Trophoblast cell (in vitro differentiated cells and primary cell): Measurements from ENCODE around the gene CHAMP1.

Experiments used
- DNase-seq, 2 donors: peaks; one replicate each; pipeline ENCODE4 v3.0.0-alpha.2; 2016
- H2AFZ ChIP-seq: 2 replicates; pipeline ENCODE4 v1.6.1; 2013; ENCODE audit warnings: low read length, moderate library complexity, mild to moderate bottlenecking; ENCODE audit not compliant: insufficient read depth, poor library complexity
- H2AK5ac ChIP-seq: 2 replicates; pipeline ENCODE4 v1.6.1; 2013; ENCODE audit warnings: mild to moderate bottlenecking, low read length
- H2BK120ac ChIP-seq: 2 replicates; pipeline ENCODE4 v1.6.1; 2013; ENCODE audit warnings: low read length, mild to moderate bottlenecking, moderate library complexity; ENCODE audit not compliant: insufficient read depth, poor library complexity
- H2BK12ac ChIP-seq: 2 replicates; pipeline ENCODE4 v1.6.1; 2013; ENCODE audit warnings: mild to moderate bottlenecking, low read length, moderate library complexity
- H2BK5ac ChIP-seq: 2 replicates; pipeline ENCODE4 v1.6.1; 2013; ENCODE audit warnings: low read length, low read depth, moderate library complexity, mild to moderate bottlenecking; ENCODE audit not compliant: poor library complexity
- H3K14ac ChIP-seq: 2 replicates; pipeline ENCODE4 v1.6.1; 2013; ENCODE audit warnings: mild to moderate bottlenecking, low read length
- H3K18ac ChIP-seq: 2 replicates; pipeline ENCODE4 v1.6.1; 2013; ENCODE audit warnings: mild to moderate bottlenecking, low read length
- H3K23ac ChIP-seq: 2 replicates; pipeline ENCODE4 v1.6.1; 2013; ENCODE audit warnings: low read length
- H3K27ac ChIP-seq: 2 replicates; pipeline ENCODE4 v1.5.1; 2013; ENCODE audit warnings: low read depth, mild to moderate bottlenecking, inconsistent platforms, low read length, moderate library complexity
- H3K27me3 ChIP-seq: 2 replicates; pipeline ENCODE4 v1.6.1; 2013; ENCODE audit warnings: inconsistent platforms, mild to moderate bottlenecking, low read length, moderate library complexity; ENCODE audit not compliant: insufficient read depth
- H3K36me3 ChIP-seq, 2 experiments: 1 replicate in 1 of 2; 2 replicates in 1 of 2; pipeline ENCODE4 v1.6.1; 2013; ENCODE audit warnings: low read length in 2 of 2, mild to moderate bottlenecking in 2 of 2, moderate library complexity in 1 of 2; ENCODE audit not compliant: insufficient read depth in 2 of 2, control insufficient read depth in 1 of 2
- H3K4ac ChIP-seq: 2 replicates; pipeline ENCODE4 v1.6.1; 2013; ENCODE audit warnings: low read depth, mild to moderate bottlenecking, low read length, moderate library complexity
- H3K4me1 ChIP-seq, 2 experiments: 1 replicate in 1 of 2; 2 replicates in 1 of 2; pipeline ENCODE4 v1.6.1; 2013; ENCODE audit warnings: low read length in 2 of 2, mild to moderate bottlenecking in 2 of 2, moderate library complexity in 1 of 2; ENCODE audit not compliant: insufficient read depth in 2 of 2, control insufficient read depth in 1 of 2
- H3K4me2 ChIP-seq: 2 replicates; pipeline ENCODE4 v1.6.1; 2013; ENCODE audit warnings: inconsistent platforms, mild to moderate bottlenecking, low read length, moderate library complexity
- H3K4me3 ChIP-seq: 2 replicates; pipeline ENCODE4 v1.5.1; 2013; ENCODE audit warnings: mild to moderate bottlenecking, low read depth, low read length, inconsistent platforms
- H3K79me1 ChIP-seq: one replicate; pipeline ENCODE4 v1.6.1; 2013; ENCODE audit warnings: low read length
- H3K79me2 ChIP-seq: 2 replicates; pipeline ENCODE4 v1.6.1; 2013; ENCODE audit warnings: low read length, mild to moderate bottlenecking; ENCODE audit not compliant: control insufficient read depth, insufficient read depth, poor library complexity
- H3K9ac ChIP-seq: 2 replicates; pipeline ENCODE4 v1.6.1; 2013; ENCODE audit warnings: mild to moderate bottlenecking, low read length
- H3K9me3 ChIP-seq: 2 replicates; pipeline ENCODE4 v1.6.1; 2013; ENCODE audit warnings: low read depth, mild to moderate bottlenecking, control low read depth, inconsistent platforms, low read length; ENCODE audit not compliant: insufficient read depth
- H4K12ac ChIP-seq: 2 replicates; pipeline ENCODE4 v1.6.1; 2013; ENCODE audit warnings: low read depth, mild to moderate bottlenecking, low read length, moderate library complexity
- H4K8ac ChIP-seq: 2 replicates; pipeline ENCODE4 v1.6.1; 2013; ENCODE audit warnings: low read depth, mild to moderate bottlenecking, low read length, moderate library complexity
- H4K91ac ChIP-seq: one replicate; pipeline ENCODE4 v1.6.1; 2013; ENCODE audit warnings: low read depth, mild to moderate bottlenecking, low read length, moderate library complexity
- WGBS: extraction: QIAGEN DNeasy Blood & Tissue Kit; methylation state at CpG from one replicate; pipeline ENCODE4 v1.1.7; 2013; ENCODE audit warnings: missing lambda C conversion rate; ENCODE audit not compliant: insufficient read length, insufficient coverage; ENCODE audit errors: extremely low coverage; 5-methylcytosine and 5-hydroxymethylcytosine counted together

Gene CHAMP1

DNA sequence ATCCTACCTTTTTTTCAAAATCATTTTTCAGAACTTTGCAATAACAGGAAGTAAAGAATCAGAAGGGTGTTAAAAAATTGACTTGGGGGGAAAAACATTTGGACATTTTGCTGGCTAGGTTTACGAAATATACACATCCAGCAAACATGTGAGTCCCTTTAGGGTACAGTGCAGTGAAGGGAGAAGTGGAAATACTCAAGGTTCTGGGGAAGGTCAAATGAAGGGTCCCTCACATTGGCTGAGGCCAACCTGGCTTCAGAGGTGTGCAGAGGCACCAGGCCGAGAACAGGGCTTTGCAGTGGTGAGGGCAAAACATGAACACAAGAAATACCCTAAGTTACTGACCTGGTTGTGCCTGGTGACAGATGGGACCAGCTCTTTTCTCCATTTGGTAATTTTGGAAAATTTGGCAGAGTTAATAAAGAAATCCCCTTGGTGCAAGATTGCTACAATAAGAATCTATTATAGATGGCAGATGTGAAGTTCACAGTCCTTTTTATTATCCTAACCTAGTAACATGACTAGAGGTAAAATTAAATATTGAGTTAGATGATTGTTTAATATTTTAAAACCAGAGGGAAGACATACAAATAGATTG is 34.4 kb upstream of the CHAMP1 start:
- DNase-seq: no peak
- H3K4ac ChIP-seq: no peak overlapping the region
- H3K79me2 ChIP-seq: peaks cover 10% of the 10 kb centered on the region
- no peak overlapping the region for H3K4me3 ChIP-seq
- no peak overlapping the region for H3K14ac ChIP-seq
- H4K12ac ChIP-seq: peak overlapping the region; percentile 72
- no peak overlapping the region for H4K91ac ChIP-seq
- no peak overlapping the region for H2AK5ac ChIP-seq
- no peak overlapping the region for H3K23ac ChIP-seq
- H3K4me1 ChIP-seq: peaks cover 3 to 7% of the 10 kb centered on the region in 2 experiments
- H2BK12ac ChIP-seq: no peak overlapping the region
- H3K27me3 ChIP-seq: no peaks in the 10 kb centered on the region
- no peak overlapping the region for H3K4me2 ChIP-seq
- H3K9ac ChIP-seq: no peak overlapping the region
- H4K8ac ChIP-seq: peak overlapping the region; percentile 49
- H3K27ac ChIP-seq: no peak overlapping the region
- peaks cover 9 to 17% of the 10 kb centered on the region in 2 experiments for H3K36me3 ChIP-seq
- H3K18ac ChIP-seq: no peak overlapping the region
- no peak overlapping the region for H2AFZ ChIP-seq
- no peak overlapping the region for H2BK5ac ChIP-seq
- no CpG with 5 or more reads among the region's 2 CpGs for WGBS
- peak overlapping the region; percentile 17 for H2BK120ac ChIP-seq
- H3K79me1 ChIP-seq: peaks cover 14% of the 10 kb centered on the region
- H3K9me3 ChIP-seq: no peaks in the 10 kb centered on the region

DNA sequence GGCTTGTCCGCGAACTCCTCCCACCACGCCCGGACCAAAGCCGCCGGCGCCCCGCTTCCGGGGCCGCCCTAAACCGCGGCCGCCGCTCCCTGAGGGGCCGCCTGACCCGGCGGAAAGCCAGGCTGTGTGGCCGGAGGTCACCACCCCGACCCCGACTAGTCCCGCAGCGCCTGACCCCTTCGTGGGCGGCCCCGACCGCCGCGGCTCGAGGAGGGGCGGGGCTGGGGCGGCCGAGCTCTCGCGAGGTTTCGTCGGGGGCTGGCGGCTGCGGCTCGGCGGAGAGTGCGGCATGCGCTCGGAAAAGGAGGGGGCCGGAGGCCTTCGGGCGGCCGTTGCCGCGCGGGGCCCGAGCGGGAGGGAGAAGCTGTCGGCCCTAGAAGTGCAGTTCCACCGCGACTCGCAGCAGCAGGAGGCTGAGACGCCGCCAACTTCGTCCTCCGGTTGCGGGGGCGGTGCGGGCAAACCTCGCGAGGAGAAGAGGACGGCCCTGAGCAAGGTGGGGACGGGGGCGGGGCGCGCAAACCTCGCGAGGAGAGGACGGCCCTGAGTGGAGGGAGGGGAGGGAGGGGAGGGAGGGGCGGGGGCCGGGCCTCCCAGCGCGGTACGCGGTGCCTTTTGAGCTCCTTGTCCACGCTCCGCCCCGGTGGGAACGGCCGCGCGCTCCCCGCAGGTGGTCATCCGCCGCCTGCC is 32.8 kb upstream of the CHAMP1 start, which contains the start of gene UPF3A:
UPF3A (plus strand) TSS at position 251 of the 690 bp plus-strand sequence; CDS start at position 290, 39 bp downstream.
- peak within 1 kb of the TSS; percentile 94 for H3K9ac ChIP-seq
- H2BK5ac ChIP-seq: peak within 1 kb of the TSS; percentile 100
- peak within 1 kb of the TSS; percentile 98 for H3K27ac ChIP-seq
- peak within 1 kb of the TSS; percentile 84 for H3K4me2 ChIP-seq
- peak within 1 kb of the TSS; percentile 94 for H2AFZ ChIP-seq
- no peaks in the 10 kb centered on the region for H3K27me3 ChIP-seq
- peak within 1 kb of the TSS; percentile 84 for H3K4me3 ChIP-seq
- H2BK12ac ChIP-seq: peak within 1 kb of the TSS; percentile 85
- peaks cover 7 to 18% of the 10 kb centered on the region in 2 experiments for H3K36me3 ChIP-seq
- peak within 1 kb of the TSS; percentile 100 for H4K8ac ChIP-seq
- H3K4ac ChIP-seq: peak within 1 kb of the TSS; percentile 100
- H3K14ac ChIP-seq: peak within 1 kb of the TSS; percentile 100
- DNase-seq: peak; percentile 80 to 87
- no peak within 1 kb of the TSS for H3K23ac ChIP-seq
- no peaks in the 10 kb centered on the region for H3K9me3 ChIP-seq
- peaks cover 14% of the 10 kb centered on the region for H3K79me1 ChIP-seq
- peaks cover 3 to 7% of the 10 kb centered on the region in 2 experiments for H3K4me1 ChIP-seq
- H4K91ac ChIP-seq: peak within 1 kb of the TSS; percentile 100
- peak within 1 kb of the TSS; percentile 100 for H2BK120ac ChIP-seq
- H3K79me2 ChIP-seq: peaks cover 10% of the 10 kb centered on the region
- peak within 1 kb of the TSS; percentile 100 for H3K18ac ChIP-seq
- WGBS: no CpG with 5 or more reads among the region's 89 CpGs
- H4K12ac ChIP-seq: peak within 1 kb of the TSS; percentile 100
- peak within 1 kb of the TSS; percentile 74 for H2AK5ac ChIP-seq

DNA sequence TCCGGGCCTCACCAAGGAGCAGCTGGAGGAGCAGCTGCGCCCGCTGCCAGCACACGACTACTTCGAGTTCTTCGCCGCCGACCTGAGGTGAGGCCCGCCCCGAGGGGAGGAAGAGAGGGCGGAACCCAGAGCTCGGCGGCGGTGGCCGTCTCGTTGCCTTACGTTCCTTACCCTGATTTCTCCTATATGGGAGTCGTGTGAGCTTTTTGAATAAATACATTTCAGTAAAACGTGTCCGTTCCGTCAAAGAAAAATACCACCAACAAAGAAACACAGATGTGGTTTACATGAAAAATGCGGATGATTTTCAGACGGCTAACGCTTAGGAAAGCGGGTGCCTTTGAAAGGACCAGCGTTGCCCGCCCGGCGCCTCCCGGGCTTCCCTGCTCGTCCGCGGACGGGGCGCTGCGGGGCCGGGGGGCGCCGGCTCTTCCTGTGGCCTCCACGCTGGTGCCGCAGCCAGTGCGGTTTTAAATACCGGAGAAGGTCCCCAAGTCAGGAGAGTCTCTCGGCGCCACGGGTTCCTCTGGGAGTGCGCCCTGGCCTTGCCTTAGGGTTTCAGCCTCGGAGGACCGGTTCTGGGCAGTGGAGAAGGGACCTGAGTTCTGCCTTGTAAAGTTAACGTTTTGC is 32.1 kb upstream of the CHAMP1 start:
- H3K27me3 ChIP-seq: no peaks in the 10 kb centered on the region
- peak overlapping the region; percentile 88 for H3K4ac ChIP-seq
- H3K4me3 ChIP-seq: peak overlapping the region; percentile 78
- H4K12ac ChIP-seq: peak overlapping the region; percentile 80
- peak overlapping the region; percentile 63 for H3K4me2 ChIP-seq
- peak overlapping the region; percentile 41 for H2AK5ac ChIP-seq
- peak overlapping the region; percentile 72 for H3K9ac ChIP-seq
- H3K9me3 ChIP-seq: no peaks in the 10 kb centered on the region
- peak overlapping the region; percentile 71 for H2AFZ ChIP-seq
- no peak overlapping the region for H3K23ac ChIP-seq
- peak overlapping the region; percentile 5 for H2BK12ac ChIP-seq
- H3K14ac ChIP-seq: peak overlapping the region; percentile 90
- H2BK5ac ChIP-seq: peak overlapping the region; percentile 98
- peaks cover 14% of the 10 kb centered on the region for H3K79me1 ChIP-seq
- H4K8ac ChIP-seq: peak overlapping the region; percentile 86
- peak; percentile 73 to 78 for DNase-seq
- WGBS: no CpG with 5 or more reads among the region's 50 CpGs
- H3K79me2 ChIP-seq: peaks cover 10% of the 10 kb centered on the region
- peak overlapping the region; percentile 93 for H3K18ac ChIP-seq
- peak overlapping the region; percentile 98 for H3K27ac ChIP-seq
- H3K36me3 ChIP-seq: peaks cover 8 to 21% of the 10 kb centered on the region in 2 experiments
- H3K4me1 ChIP-seq: peaks cover 3 to 7% of the 10 kb centered on the region in 2 experiments
- H2BK120ac ChIP-seq: peak overlapping the region; percentile 72
- peak overlapping the region; percentile 83 for H4K91ac ChIP-seq

DNA sequence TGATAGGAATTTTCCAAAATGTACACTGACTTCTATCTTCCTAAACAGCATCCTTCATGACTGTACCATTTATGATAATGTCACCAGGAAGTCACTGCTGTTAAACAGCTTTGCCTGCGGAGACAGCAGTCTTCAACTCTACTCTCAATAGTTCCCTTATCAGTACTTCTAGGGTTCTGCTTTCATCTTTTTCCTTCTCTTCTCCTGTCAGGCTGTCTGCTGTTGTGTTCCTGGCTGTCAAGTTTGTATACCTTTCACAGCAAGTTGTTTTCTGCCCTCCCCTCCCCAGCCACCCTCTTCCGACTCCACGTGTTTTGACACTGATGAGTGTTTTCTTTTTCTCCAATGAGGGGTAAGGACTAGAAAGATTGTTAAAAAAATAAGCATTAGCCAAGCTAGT is 30.7 kb upstream of the CHAMP1 start:
- H4K91ac ChIP-seq: no peak overlapping the region
- H3K79me2 ChIP-seq: peaks cover 10% of the 10 kb centered on the region
- H2BK120ac ChIP-seq: no peak overlapping the region
- H3K23ac ChIP-seq: no peak overlapping the region
- peaks cover 19 to 34% of the 10 kb centered on the region in 2 experiments for H3K36me3 ChIP-seq
- H2AK5ac ChIP-seq: no peak overlapping the region
- peaks cover 14% of the 10 kb centered on the region for H3K79me1 ChIP-seq
- no peak overlapping the region for H2AFZ ChIP-seq
- DNase-seq: no peak
- no peak overlapping the region for H2BK5ac ChIP-seq
- no peak overlapping the region for H4K12ac ChIP-seq
- no peak overlapping the region for H3K18ac ChIP-seq
- no peak overlapping the region for H2BK12ac ChIP-seq
- H4K8ac ChIP-seq: no peak overlapping the region
- no peak overlapping the region for H3K27ac ChIP-seq
- H3K9ac ChIP-seq: no peak overlapping the region
- no peaks in the 10 kb centered on the region for H3K27me3 ChIP-seq
- peak overlapping the region; percentile 21 for H3K4ac ChIP-seq
- no CpG with 5 or more reads among the region's 3 CpGs for WGBS
- H3K4me1 ChIP-seq: peaks cover 3 to 7% of the 10 kb centered on the region in 2 experiments
- no peak overlapping the region for H3K4me2 ChIP-seq
- H3K14ac ChIP-seq: no peak overlapping the region
- no peaks in the 10 kb centered on the region for H3K9me3 ChIP-seq
- no peak overlapping the region for H3K4me3 ChIP-seq
